Measurements from ENCODE around the gene PCDHA9.

Gene PCDHA9

DNA sequence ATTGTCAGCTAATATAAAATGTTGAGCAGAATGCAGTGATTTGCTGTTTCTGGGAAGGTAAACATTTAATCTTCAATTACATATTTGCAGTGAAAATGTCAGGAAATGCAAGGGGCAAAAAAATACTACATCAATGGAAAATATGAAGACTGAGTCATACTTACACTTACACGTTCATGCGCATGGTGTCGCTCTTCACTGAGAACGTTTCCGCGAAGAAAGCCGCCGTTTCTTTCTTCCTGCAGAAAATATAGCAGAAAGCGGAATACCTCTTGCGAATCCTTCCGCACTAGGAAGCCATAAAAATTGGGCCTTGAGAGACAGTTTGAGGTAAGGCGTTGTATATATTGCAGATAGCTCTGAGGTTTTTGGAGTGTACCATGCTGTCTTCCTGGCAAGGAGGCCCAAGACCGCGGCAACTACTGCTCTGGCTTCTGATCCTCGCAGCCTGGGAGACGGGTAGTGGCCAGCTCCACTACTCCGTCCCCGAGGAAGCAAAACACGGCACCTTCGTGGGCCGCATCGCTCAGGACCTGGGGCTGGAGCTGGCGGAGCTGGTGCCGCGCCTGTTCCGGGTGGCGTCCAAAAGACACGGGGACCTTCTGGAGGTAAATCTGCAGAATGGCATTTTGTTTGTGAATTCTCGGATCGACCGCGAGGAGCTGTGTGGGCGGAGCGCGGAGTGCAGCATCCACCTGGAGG, 33.9 kb downstream of the PCDHA9 start, which contains the start of gene PCDHA13:
Gene PCDHA13 (plus strand): TSS at position 236 of the 702 bp plus-strand sequence. CDS start 145 bp downstream, at position 381.
- DNase-seq = no peak

DNA sequence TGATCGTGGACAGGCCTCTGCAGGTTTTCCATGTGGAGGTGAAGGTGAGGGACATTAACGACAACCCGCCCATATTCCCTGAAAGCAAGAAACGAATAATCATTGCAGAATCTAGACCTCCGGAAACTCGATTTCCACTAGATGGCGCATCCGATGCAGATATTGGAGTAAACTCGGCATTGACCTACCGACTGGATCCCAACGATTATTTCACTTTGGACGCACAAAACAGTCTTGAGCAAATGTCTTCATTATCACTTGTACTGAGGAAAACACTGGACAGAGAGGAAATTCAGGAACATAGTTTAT, 34.4 kb downstream of the PCDHA9 start:
- no peak for DNase-seq

DNA sequence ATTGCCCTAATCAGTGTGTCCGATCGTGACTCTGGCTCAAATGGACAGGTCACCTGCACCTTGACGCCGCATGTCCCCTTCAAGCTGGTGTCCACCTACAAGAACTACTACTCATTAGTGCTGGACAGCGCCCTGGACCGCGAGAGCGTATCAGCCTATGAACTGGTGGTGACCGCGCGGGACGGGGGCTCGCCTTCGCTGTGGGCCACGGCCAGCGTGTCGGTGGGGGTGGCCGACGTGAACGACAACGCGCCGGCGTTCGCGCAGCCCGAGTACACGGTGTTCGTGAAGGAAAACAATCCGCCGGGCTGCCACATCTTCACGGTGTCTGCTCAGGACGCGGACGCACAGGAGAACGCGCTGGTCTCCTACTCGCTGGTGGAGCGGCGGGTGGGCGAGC, 35.2 kb downstream of the PCDHA9 start:
- DNase-seq = no peak

DNA sequence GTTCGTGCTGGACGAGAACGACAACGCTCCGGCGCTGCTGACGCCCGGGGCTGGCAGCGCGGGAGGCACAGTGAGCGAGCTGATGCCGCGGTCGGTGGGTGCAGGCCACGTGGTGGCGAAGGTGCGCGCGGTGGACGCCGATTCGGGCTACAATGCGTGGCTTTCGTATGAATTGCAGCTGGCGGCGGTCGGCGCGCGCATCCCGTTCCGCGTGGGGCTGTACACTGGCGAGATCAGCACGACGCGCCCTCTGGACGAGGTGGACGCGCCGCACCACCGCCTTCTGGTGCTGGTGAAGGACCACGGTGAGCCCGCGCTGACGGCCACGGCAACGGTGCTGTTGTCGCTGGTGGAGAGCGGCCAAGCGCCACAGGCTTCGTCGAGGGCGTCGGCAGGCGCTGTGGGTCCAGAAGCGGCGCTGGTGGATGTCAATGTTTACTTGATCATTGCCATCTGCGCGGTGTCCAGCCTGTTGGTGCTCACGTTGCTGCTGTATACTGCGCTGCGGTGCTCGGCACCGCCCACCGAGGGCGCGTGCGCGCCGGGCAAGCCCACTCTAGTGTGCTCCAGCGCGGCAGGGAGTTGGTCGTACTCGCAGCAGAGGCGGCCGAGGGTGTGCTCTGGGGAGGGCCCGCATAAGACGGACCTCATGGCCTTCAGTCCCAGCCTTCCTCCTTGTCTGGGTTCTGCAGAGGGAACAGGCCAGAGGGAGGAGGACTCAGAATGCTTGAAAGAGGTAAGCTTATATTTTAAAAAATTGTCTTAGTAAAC, 35.9 kb downstream of the PCDHA9 start:
- DNase-seq = no peak
